ENCODE data around the gene ADAM8. TPM values are rescaled to one million over a fixed set of nuclear protein-coding genes. Genes with fewer than 3 reads are reported as not detected.

ADAM8 gene
- total and polyA plus RNA-seq, 2 of the 8 experiments (the other 6 are each of a cell fraction or from before 2014, with no cell fraction given): 4.6 TPM

DNA sequence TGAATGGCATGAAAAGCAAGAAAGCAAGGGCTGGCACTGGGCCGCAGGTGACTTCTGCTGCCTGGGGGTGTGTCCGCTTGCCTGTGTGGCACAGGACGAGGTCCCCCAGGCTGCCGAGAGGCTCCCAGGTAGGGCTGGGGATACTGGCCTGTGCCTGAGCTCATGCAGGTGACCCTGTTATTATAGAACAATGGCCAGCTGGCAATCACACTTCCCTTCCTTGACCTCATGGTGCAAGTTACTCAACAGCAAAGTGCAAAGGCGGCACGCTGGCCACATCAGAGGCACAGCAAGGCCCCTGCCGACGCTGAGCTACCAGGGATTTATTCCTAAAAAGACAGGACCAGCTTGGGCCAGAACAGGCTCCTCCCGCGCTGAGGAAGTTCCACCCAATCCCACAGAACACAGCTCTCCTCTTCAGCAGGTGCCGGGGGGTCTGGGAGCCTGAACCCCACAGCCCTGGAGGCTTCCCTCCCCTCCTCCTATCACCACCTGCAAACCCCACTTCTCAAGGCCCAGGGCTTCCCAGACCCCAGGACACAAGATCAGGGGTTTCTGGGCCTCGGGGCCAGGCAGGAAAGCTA is 1.4 kb upstream of the ADAM8 start (continued):
- TF ChIP-seq TAF7 (optimal IDR thresholded peaks at IDR 0.05; ENCODE audit: borderline replicate concordance, low read depth, low read length) (no peak), CTCF (IDR thresholded peaks at IDR 0.05; ENCODE audit: control extremely low read depth in 1 of 3, insufficient read depth in 1 of 3, low read depth in 1 of 3, low read length in 3 of 3) (no peak)
